Measurements from ENCODE around the gene MYL5.

- TF ChIP-seq CTCF (IDR thresholded peaks at IDR 0.05) (no peak), POLR2AphosphoS5 (IDR thresholded peaks at IDR 0.05) (no peak), POLR2A (IDR thresholded peaks at IDR 0.05) (no peak), EP300 (IDR thresholded peaks at IDR 0.05) (no peak)
Observed at GRCh38 chr4:710116-710515, 35.8 kb downstream of the MYL5 start.
